Trophoblast cell (in vitro differentiated cells and primary cell): ENCODE data around the gene SLC35A4.
"Not testable (repeated sequence)": the region's sequence is repeated elsewhere in the genome, so short reads cannot be mapped to it uniquely, and the experiment has no call there.

Experiments used
- DNase-seq, 2 donors: peaks; one replicate each; pipeline ENCODE4 v3.0.0-alpha.2; 2016
- H2AFZ ChIP-seq: 2 replicates; pipeline ENCODE4 v1.6.1; 2013; ENCODE audit warnings: low read length, moderate library complexity, mild to moderate bottlenecking; ENCODE audit not compliant: insufficient read depth, poor library complexity
- H2AK5ac ChIP-seq: 2 replicates; pipeline ENCODE4 v1.6.1; 2013; ENCODE audit warnings: mild to moderate bottlenecking, low read length
- H2BK120ac ChIP-seq: 2 replicates; pipeline ENCODE4 v1.6.1; 2013; ENCODE audit warnings: low read length, mild to moderate bottlenecking, moderate library complexity; ENCODE audit not compliant: insufficient read depth, poor library complexity
- H2BK12ac ChIP-seq: 2 replicates; pipeline ENCODE4 v1.6.1; 2013; ENCODE audit warnings: mild to moderate bottlenecking, low read length, moderate library complexity
- H2BK5ac ChIP-seq: 2 replicates; pipeline ENCODE4 v1.6.1; 2013; ENCODE audit warnings: low read length, low read depth, moderate library complexity, mild to moderate bottlenecking; ENCODE audit not compliant: poor library complexity
- H3K14ac ChIP-seq: 2 replicates; pipeline ENCODE4 v1.6.1; 2013; ENCODE audit warnings: mild to moderate bottlenecking, low read length
- H3K18ac ChIP-seq: 2 replicates; pipeline ENCODE4 v1.6.1; 2013; ENCODE audit warnings: mild to moderate bottlenecking, low read length
- H3K23ac ChIP-seq: 2 replicates; pipeline ENCODE4 v1.6.1; 2013; ENCODE audit warnings: low read length
- H3K27ac ChIP-seq: 2 replicates; pipeline ENCODE4 v1.5.1; 2013; ENCODE audit warnings: low read depth, mild to moderate bottlenecking, inconsistent platforms, low read length, moderate library complexity
- H3K27me3 ChIP-seq: 2 replicates; pipeline ENCODE4 v1.6.1; 2013; ENCODE audit warnings: inconsistent platforms, mild to moderate bottlenecking, low read length, moderate library complexity; ENCODE audit not compliant: insufficient read depth
- H3K36me3 ChIP-seq, 2 experiments: 1 replicate in 1 of 2; 2 replicates in 1 of 2; pipeline ENCODE4 v1.6.1; 2013; ENCODE audit warnings: low read length in 2 of 2, mild to moderate bottlenecking in 2 of 2, moderate library complexity in 1 of 2; ENCODE audit not compliant: insufficient read depth in 2 of 2, control insufficient read depth in 1 of 2
- H3K4ac ChIP-seq: 2 replicates; pipeline ENCODE4 v1.6.1; 2013; ENCODE audit warnings: low read depth, mild to moderate bottlenecking, low read length, moderate library complexity
- H3K4me1 ChIP-seq, 2 experiments: 1 replicate in 1 of 2; 2 replicates in 1 of 2; pipeline ENCODE4 v1.6.1; 2013; ENCODE audit warnings: low read length in 2 of 2, mild to moderate bottlenecking in 2 of 2, moderate library complexity in 1 of 2; ENCODE audit not compliant: insufficient read depth in 2 of 2, control insufficient read depth in 1 of 2
- H3K4me2 ChIP-seq: 2 replicates; pipeline ENCODE4 v1.6.1; 2013; ENCODE audit warnings: inconsistent platforms, mild to moderate bottlenecking, low read length, moderate library complexity
- H3K4me3 ChIP-seq: 2 replicates; pipeline ENCODE4 v1.5.1; 2013; ENCODE audit warnings: mild to moderate bottlenecking, low read depth, low read length, inconsistent platforms
- H3K79me1 ChIP-seq: one replicate; pipeline ENCODE4 v1.6.1; 2013; ENCODE audit warnings: low read length
- H3K79me2 ChIP-seq: 2 replicates; pipeline ENCODE4 v1.6.1; 2013; ENCODE audit warnings: low read length, mild to moderate bottlenecking; ENCODE audit not compliant: control insufficient read depth, insufficient read depth, poor library complexity
- H3K9ac ChIP-seq: 2 replicates; pipeline ENCODE4 v1.6.1; 2013; ENCODE audit warnings: mild to moderate bottlenecking, low read length
- H3K9me3 ChIP-seq: 2 replicates; pipeline ENCODE4 v1.6.1; 2013; ENCODE audit warnings: low read depth, mild to moderate bottlenecking, control low read depth, inconsistent platforms, low read length; ENCODE audit not compliant: insufficient read depth
- H4K12ac ChIP-seq: 2 replicates; pipeline ENCODE4 v1.6.1; 2013; ENCODE audit warnings: low read depth, mild to moderate bottlenecking, low read length, moderate library complexity
- H4K8ac ChIP-seq: 2 replicates; pipeline ENCODE4 v1.6.1; 2013; ENCODE audit warnings: low read depth, mild to moderate bottlenecking, low read length, moderate library complexity
- H4K91ac ChIP-seq: one replicate; pipeline ENCODE4 v1.6.1; 2013; ENCODE audit warnings: low read depth, mild to moderate bottlenecking, low read length, moderate library complexity
- WGBS: extraction: QIAGEN DNeasy Blood & Tissue Kit; methylation state at CpG from one replicate; pipeline ENCODE4 v1.1.7; 2013; ENCODE audit warnings: missing lambda C conversion rate; ENCODE audit not compliant: insufficient read length, insufficient coverage; ENCODE audit errors: extremely low coverage; 5-methylcytosine and 5-hydroxymethylcytosine counted together

Gene SLC35A4

GRCh38 chr5:140576776-140577201 is 12.2 kb downstream of the SLC35A4 start:
- Histone ChIP-seq H3K23ac (no peak overlapping the region), H3K79me2 (no peaks in the 10 kb centered on the region), H3K4me3 (no peak overlapping the region), H4K12ac (no peak overlapping the region), H3K36me3 (no peaks in the 10 kb centered on the region), H2AK5ac (no peak overlapping the region), H3K27ac (no peak overlapping the region), H3K79me1 (no peaks in the 10 kb centered on the region), H4K8ac (no peak overlapping the region), H2BK120ac (no peak overlapping the region), H4K91ac (no peak overlapping the region), H3K14ac (no peak overlapping the region), H3K4ac (no peak overlapping the region), H3K18ac (no peak overlapping the region), H3K9me3 (peaks cover 3% of the 10 kb centered on the region), H3K4me2 (no peak overlapping the region), H2AFZ (no peak overlapping the region), H3K27me3 (no peaks in the 10 kb centered on the region), H2BK5ac (no peak overlapping the region), H3K4me1 (no peaks in the 10 kb centered on the region), H3K9ac (no peak overlapping the region), H2BK12ac (no peak overlapping the region)
- no peak for DNase-seq
- no CpG with 5 or more reads among the region's 2 CpGs for WGBS

GRCh38 chr5:140579188-140579747 is 14.6 kb downstream of the SLC35A4 start:
- DNase-seq, result not testable (repeated sequence)
- WGBS, result no CpG with 5 or more reads among the region's 6 CpGs

GRCh38 chr5:140587495-140587894 is 22.9 kb downstream of the SLC35A4 start:
- no peak overlapping the region for H3K18ac ChIP-seq
- H2AK5ac ChIP-seq, result no peak overlapping the region
- no peaks in the 10 kb centered on the region for H3K9me3 ChIP-seq
- H2BK12ac ChIP-seq, result no peak overlapping the region
- no peak overlapping the region for H3K4me2 ChIP-seq
- H3K23ac ChIP-seq, result no peak overlapping the region
- H2BK5ac ChIP-seq, result no peak overlapping the region
- no peak overlapping the region for H2AFZ ChIP-seq
- H3K4me1 ChIP-seq, result no peaks in the 10 kb centered on the region
- no peaks in the 10 kb centered on the region for H3K79me1 ChIP-seq
- no peak overlapping the region for H3K4me3 ChIP-seq
- no peak overlapping the region for H4K91ac ChIP-seq
- H4K12ac ChIP-seq, result no peak overlapping the region
- H3K36me3 ChIP-seq, result no peaks in the 10 kb centered on the region
- no peaks in the 10 kb centered on the region for H3K79me2 ChIP-seq
- DNase-seq, result no peak
- WGBS, result no CpG with 5 or more reads among the region's 1 CpG
- H4K8ac ChIP-seq, result no peak overlapping the region
- H3K27ac ChIP-seq, result no peak overlapping the region
- no peak overlapping the region for H3K4ac ChIP-seq
- H3K14ac ChIP-seq, result no peak overlapping the region
- no peak overlapping the region for H2BK120ac ChIP-seq
- H3K27me3 ChIP-seq, result no peaks in the 10 kb centered on the region
- H3K9ac ChIP-seq, result no peak overlapping the region

More at GRCh38 chr5:140579188-140579747, 14.6 kb downstream of the SLC35A4 start:
- not testable (repeated sequence) for H2AFZ ChIP-seq, H4K8ac ChIP-seq, H2BK12ac ChIP-seq, H3K9ac ChIP-seq, H3K79me2 ChIP-seq, H3K4me1 ChIP-seq, H3K4ac ChIP-seq, H3K4me2 ChIP-seq, H3K23ac ChIP-seq, H3K36me3 ChIP-seq, H3K27me3 ChIP-seq, H2BK120ac ChIP-seq, H2BK5ac ChIP-seq, H4K91ac ChIP-seq, H3K18ac ChIP-seq, H4K12ac ChIP-seq, H3K79me1 ChIP-seq, H3K4me3 ChIP-seq, H2AK5ac ChIP-seq, H3K9me3 ChIP-seq, H3K14ac ChIP-seq, H3K27ac ChIP-seq

GRCh38 chr5:140588311-140589070 is 23.9 kb downstream of the SLC35A4 start:
- Histone ChIP-seq H3K4me1 (no peaks in the 10 kb centered on the region), H2AK5ac (no peak overlapping the region), H2BK5ac (no peak overlapping the region), H3K79me1 (no peaks in the 10 kb centered on the region), H3K4ac (no peak overlapping the region), H3K9me3 (no peaks in the 10 kb centered on the region), H3K4me3 (no peak overlapping the region), H3K9ac (no peak overlapping the region), H3K4me2 (no peak overlapping the region), H2BK120ac (no peak overlapping the region), H3K18ac (no peak overlapping the region), H2BK12ac (no peak overlapping the region), H3K27ac (no peak overlapping the region), H3K27me3 (no peaks in the 10 kb centered on the region), H3K79me2 (no peaks in the 10 kb centered on the region), H2AFZ (no peak overlapping the region), H4K8ac (no peak overlapping the region), H3K36me3 (no peaks in the 10 kb centered on the region), H3K23ac (no peak overlapping the region), H4K91ac (no peak overlapping the region), H3K14ac (no peak overlapping the region), H4K12ac (no peak overlapping the region)
- WGBS, result no CpG with 5 or more reads among the region's 5 CpGs
- no peak for DNase-seq
